Common myeloid progenitor, CD34-positive (primary cell): ENCODE measurements around the gene LY9.

ENCODE experiments used
- CTCF ChIA-PET: fragments of 350-600 bp; sonication (Branson Sonifier 250); formaldehyde crosslinking; loops from one replicate; lab custom pipeline; 2021; ENCODE audit warnings: antibody characterized with exemption; lab: Charles Lee
- POLR2A ChIA-PET: fragments of 350-600 bp; sonication (Branson Sonifier 250); formaldehyde crosslinking; loops from one replicate; lab custom pipeline; 2021; ENCODE audit warnings: antibody characterized with exemption; lab: Charles Lee
- DNase-seq, 3 donors: peaks; one replicate each; pipeline versions ENCODE4 v3.0.0 to v3.0.0-alpha.2; 2013
- H3K27ac ChIP-seq, 2 experiments: 1 replicate in 1 of 2; 2 replicates in 1 of 2; pipeline ENCODE4 v1.7.0; 2013; ENCODE audit warnings: inconsistent platforms in 2 of 2, low read length in 2 of 2, mild to moderate bottlenecking in 2 of 2, low read depth in 1 of 2, moderate library complexity in 1 of 2; ENCODE audit not compliant: severe bottlenecking in 2 of 2, insufficient read depth in 1 of 2, poor library complexity in 1 of 2
- H3K27me3 ChIP-seq, 5 experiments: replicated peaks in 2 of 5; 1 replicate in 3 of 5; 2 replicates in 2 of 5; pipeline versions ENCODE4 v1.6.1 to v1.7.0; 2013; ENCODE audit warnings: low read length in 4 of 5, mild to moderate bottlenecking in 2 of 5, moderate library complexity in 2 of 5, inconsistent platforms in 1 of 5; ENCODE audit not compliant: insufficient read depth in 5 of 5, control insufficient read depth in 4 of 5
- H3K36me3 ChIP-seq, 4 experiments: 1 replicate in 2 of 4; 2 replicates in 2 of 4; pipeline versions ENCODE4 v1.6.1 to v1.7.0; 2013; ENCODE audit warnings: low read length in 3 of 4, control low read depth in 1 of 4, mild to moderate bottlenecking in 1 of 4; ENCODE audit not compliant: control insufficient read depth in 4 of 4, insufficient read depth in 4 of 4
- H3K4me1 ChIP-seq, 4 experiments: 1 replicate in 3 of 4; 2 replicates in 1 of 4; pipeline versions ENCODE4 v1.6.1 to v1.7.1; 2013; ENCODE audit warnings: low read length in 3 of 4, mild to moderate bottlenecking in 3 of 4, control low read depth in 1 of 4, inconsistent platforms in 1 of 4, moderate library complexity in 1 of 4; ENCODE audit not compliant: control insufficient read depth in 4 of 4, insufficient read depth in 4 of 4; ENCODE audit errors: control extremely low read depth in 1 of 4
- H3K4me3 ChIP-seq, 7 experiments: 1 replicate in 4 of 7; 2 replicates in 3 of 7; pipeline versions ENCODE4 v1.5.1 to v1.7.0; 2013; ENCODE audit warnings: mild to moderate bottlenecking in 7 of 7, low read length in 6 of 7, moderate library complexity in 6 of 7, inconsistent platforms in 2 of 7, low read depth in 2 of 7, control low read depth in 1 of 7; ENCODE audit not compliant: insufficient read depth in 4 of 7, control insufficient read depth in 1 of 7; ENCODE audit errors: extremely low read depth in 1 of 7
- H3K9me3 ChIP-seq, 5 experiments: 1 replicate in 4 of 5; 2 replicates in 1 of 5; pipeline versions ENCODE4 v1.6.1 to v1.7.1; 2013; ENCODE audit warnings: low read length in 4 of 5, mild to moderate bottlenecking in 2 of 5, inconsistent platforms in 1 of 5, low read depth in 1 of 5, moderate library complexity in 1 of 5; ENCODE audit not compliant: control insufficient read depth in 4 of 5, insufficient read depth in 2 of 5; ENCODE audit errors: control extremely low read depth in 1 of 5
- WGBS: methylation state at CpG from one replicate; pipeline ENCODE4 v1.1.5; 2013; ENCODE audit not compliant: insufficient coverage; 5-methylcytosine and 5-hydroxymethylcytosine counted together

The LY9 gene

DNA sequence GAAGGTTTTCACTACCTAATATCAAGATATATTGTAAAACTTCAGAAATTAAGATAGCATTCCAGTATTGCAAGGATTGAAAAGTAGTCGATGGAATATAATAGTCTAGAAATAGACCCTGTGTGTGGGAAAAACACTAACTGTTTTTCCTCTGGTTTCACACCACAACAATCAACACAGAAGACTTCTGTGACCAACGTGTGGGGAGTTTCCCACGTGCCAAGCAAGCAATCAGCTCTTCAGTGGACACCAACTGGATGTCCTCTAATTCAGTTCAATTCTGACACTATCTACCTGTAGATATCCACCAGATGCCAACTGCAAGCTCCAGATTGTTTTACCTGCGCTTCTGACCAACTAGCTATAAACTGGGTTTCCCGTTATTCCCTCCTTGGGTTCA is 54.6 kb downstream of the LY9 start:
- DNase-seq = peak in 1 of 3 donors; percentile 42
- ChIA-PET CTCF (interaction anchor here (1.7 to 21.5 kb wide), 4 partner anchors 5 to 104 kb away, joined by 7 to 385 read pairs (median 200); partner anchors contain the start of genes CD244 and ITLN2), POLR2A (interaction anchor here (1.8 kb wide), 1 partner anchor 12 kb away, joined by 7 read pairs; the partner anchor contains the start of gene CD244)
- Histone ChIP-seq H3K4me3 (no peak overlapping the region), H3K27ac (peak overlapping the region in 1 of 2 experiments; percentile 20), H3K4me1 (peaks cover 10 to 42% (median 20%) of the 10 kb centered on the region in 4 experiments), H3K27me3 (no peaks in the 10 kb centered on the region), H3K36me3 (peaks cover 4 to 28% (median 19%) of the 10 kb centered on the region in 4 experiments), H3K9me3 (peaks cover 0 to 2% (median 0%) of the 10 kb centered on the region in 5 experiments)
- 74% methylated on average over 2 of the region's 5 CpGs for WGBS

DNA sequence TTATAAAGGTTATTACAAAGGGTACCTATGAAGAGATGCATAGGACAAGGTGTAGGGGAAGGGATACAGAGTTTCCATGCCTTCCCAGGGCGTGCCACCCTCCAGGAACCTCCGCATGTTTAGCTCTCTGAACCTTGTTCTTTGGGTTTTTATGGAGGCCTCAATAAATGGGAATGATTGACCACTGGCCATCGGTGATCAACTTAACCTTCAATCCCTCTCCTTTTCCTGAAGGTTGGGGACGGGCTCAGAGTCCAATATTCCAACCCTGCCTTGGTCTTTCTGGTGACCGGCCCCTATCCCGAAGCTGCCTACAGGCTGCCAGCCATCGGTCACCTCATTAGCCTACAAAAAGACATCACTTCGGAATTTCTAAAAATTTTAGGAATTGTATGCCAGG is 55.0 kb downstream of the LY9 start:
- WGBS = 97% methylated on average over 4 of the region's 8 CpGs
- no peak overlapping the region for H3K4me3 ChIP-seq
- peaks cover 0 to 2% (median 0%) of the 10 kb centered on the region in 5 experiments for H3K9me3 ChIP-seq
- peaks cover 10 to 44% (median 24%) of the 10 kb centered on the region in 4 experiments for H3K4me1 ChIP-seq
- ChIA-PET POLR2A (interaction anchor here (1.8 kb wide), 1 partner anchor 11 kb away, joined by 7 read pairs; the partner anchor contains the start of gene CD244), CTCF (interaction anchor here (1.7 to 21.5 kb wide), 4 partner anchors 5 to 103 kb away, joined by 7 to 385 read pairs (median 200); partner anchors contain the start of genes CD244 and ITLN2)
- H3K27ac ChIP-seq = no peak overlapping the region
- peaks cover 2 to 28% (median 19%) of the 10 kb centered on the region in 4 experiments for H3K36me3 ChIP-seq
- no peak for DNase-seq
- H3K27me3 ChIP-seq = no peaks in the 10 kb centered on the region

DNA sequence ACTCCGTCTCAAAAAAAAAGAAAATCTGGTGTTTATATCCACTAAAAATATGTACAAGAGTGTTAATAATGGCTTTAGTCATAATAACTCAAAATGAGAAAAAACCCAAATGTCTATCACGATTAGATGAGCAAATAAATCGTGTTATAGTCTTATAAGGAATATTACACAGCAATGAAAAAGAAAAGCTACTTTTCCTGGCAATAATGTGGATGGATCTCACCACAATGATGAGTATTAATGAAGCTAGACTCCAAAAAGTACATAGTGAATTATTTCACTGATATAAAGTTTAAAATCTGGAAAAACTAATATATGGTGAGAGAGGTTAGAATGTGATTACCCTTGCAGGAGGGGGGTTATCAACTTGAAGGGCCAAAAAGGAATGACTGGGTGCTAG is 57.0 kb downstream of the LY9 start:
- DNase-seq = no peak
- whole genome bisulfite sequencing = no CpG with 5 or more reads among the region's 3 CpGs
- POLR2A ChIA-PET = interaction anchor here (1.2 kb wide), 1 partner anchor 10 kb away, joined by 5 read pairs; the partner anchor contains the start of gene CD244
- Histone ChIP-seq H3K27me3 (no peaks in the 10 kb centered on the region), H3K36me3 (peaks cover 2 to 28% (median 16%) of the 10 kb centered on the region in 4 experiments), H3K4me3 (no peak overlapping the region), H3K27ac (no peak overlapping the region), H3K4me1 (peaks cover 21 to 58% (median 39%) of the 10 kb centered on the region in 4 experiments), H3K9me3 (no peaks in the 10 kb centered on the region)
- CTCF ChIA-PET = interaction anchor here (1.0 to 21.5 kb wide), 3 partner anchors 3 to 24 kb away, joined by 3 to 385 read pairs (median 385); partner anchors contain the start of gene CD244

DNA sequence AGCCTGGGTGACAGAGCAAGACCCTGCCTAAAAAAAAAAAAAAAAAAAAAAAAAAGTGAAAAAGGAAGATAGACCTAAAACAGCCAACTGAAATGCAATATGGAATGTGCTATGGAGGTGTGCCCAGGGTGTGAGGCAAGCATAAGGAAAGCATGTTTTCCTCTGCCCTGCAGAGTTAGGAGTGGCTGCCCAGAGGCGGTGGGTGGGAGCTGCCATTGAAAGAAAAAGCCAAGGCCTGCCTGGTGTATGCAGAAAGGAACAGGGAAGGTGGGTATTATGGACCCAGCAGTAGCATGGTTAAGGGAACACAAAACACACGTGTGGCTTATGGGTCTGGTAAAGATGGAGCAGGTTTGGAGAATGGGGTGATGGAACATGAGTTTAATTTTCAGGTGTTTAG is 57.8 kb downstream of the LY9 start:
- Histone ChIP-seq H3K4me3 (no peak overlapping the region), H3K4me1 (peaks cover 21 to 63% (median 46%) of the 10 kb centered on the region in 4 experiments), H3K27ac (peak overlapping the region in 1 of 2 experiments; percentile 44), H3K27me3 (no peaks in the 10 kb centered on the region), H3K36me3 (peaks cover 0 to 21% (median 12%) of the 10 kb centered on the region in 4 experiments), H3K9me3 (no peaks in the 10 kb centered on the region)
- WGBS = 100% methylated on average over 2 of the region's 2 CpGs
- no peak for DNase-seq
- POLR2A ChIA-PET = interaction anchor here (1.2 kb wide), 1 partner anchor 9 kb away, joined by 5 read pairs; the partner anchor contains the start of gene CD244
- CTCF ChIA-PET = interaction anchor here (1.0 to 21.5 kb wide), 3 partner anchors 2 to 23 kb away, joined by 3 to 385 read pairs (median 385); partner anchors contain the start of gene CD244

DNA sequence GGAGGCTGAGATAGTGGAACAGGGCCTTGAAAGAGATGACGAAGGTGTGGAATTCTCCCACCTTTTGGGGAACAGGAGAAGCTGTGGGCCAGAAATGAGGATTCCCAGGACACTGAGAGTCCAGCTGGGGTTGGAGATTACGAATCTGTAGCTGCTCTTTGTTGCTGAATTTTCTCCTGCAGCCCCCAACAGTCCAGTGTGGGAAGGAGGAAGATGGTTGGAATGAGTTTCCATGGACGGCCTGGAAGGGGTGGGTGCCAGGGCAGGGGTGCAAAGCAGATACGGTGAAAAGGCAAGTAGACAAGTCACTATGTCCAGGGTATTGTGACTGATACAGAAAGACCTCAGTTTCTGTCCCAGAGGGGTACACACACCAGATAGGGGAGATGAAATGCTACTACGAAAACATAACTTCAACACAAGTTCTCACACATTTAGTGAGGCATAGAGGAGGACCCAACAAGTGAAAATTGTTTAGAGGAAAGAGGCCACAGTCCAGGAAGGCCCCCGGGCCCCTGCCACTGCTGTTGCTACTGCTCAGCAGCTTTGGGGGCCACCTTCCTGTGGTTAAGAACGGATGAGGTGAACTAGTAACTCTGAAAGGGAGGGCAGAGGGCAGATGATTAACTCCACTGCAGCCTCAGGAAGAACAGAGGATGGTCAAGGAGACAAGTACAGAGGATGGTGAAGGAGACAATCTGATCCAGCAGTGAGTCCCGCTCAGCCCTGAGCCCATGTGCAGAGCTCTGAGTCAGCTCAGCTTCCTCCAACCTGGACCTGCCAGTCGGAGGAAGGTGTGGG is 59.4 kb downstream of the LY9 start:
- Histone ChIP-seq H3K27ac (peak overlapping the region; percentile 26 to 79), H3K4me3 (peak overlapping the region in 5 of 7 experiments; percentile 13 to 52 (median 27)), H3K27me3 (no peaks in the 10 kb centered on the region), H3K9me3 (no peaks in the 10 kb centered on the region), H3K36me3 (peaks cover 0 to 19% (median 9%) of the 10 kb centered on the region in 4 experiments), H3K4me1 (peaks cover 25 to 78% (median 62%) of the 10 kb centered on the region in 4 experiments)
- 19% methylated on average over 9 of the region's 9 CpGs for WGBS
- ChIA-PET POLR2A (interaction anchor here (1.0 to 1.6 kb wide), 3 partner anchors 9 to 18 kb away, joined by 3 to 7 read pairs (median 5); no protein-coding TSS in a partner anchor), CTCF (interaction anchor here (0.8 to 21.5 kb wide), 7 partner anchors 8 to 149 kb away, joined by 3 to 385 read pairs (median 3); no protein-coding TSS in a partner anchor)
- DNase-seq = peak; percentile 21 to 87 (median 77)

DNA sequence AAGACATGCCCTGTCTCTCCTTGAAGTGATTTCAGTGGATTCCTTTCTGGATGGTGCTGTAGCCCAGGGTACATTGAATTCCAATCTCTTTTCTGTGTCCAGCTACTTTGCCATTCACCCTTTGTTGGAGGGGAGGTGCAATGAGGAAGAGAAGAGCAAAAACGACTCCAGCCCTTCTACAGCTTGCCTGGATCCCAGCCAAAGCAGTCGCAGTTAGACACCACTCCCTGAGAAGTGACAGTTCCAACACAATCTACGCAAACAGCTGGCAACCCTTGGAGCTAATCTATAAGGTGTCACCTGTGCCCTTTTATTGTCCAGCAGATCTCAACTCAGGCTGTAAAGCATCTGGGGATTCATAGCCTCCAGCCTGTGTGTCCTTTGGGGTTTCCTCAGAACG is 62.1 kb downstream of the LY9 start:
- peak; percentile 66 to 95 (median 94) for DNase-seq
- CTCF ChIA-PET = interaction anchor here (0.7 to 21.5 kb wide), 4 partner anchors 15 to 93 kb away, joined by 3 to 385 read pairs (median 4); no protein-coding TSS in a partner anchor
- 6% methylated on average over 3 of the region's 4 CpGs for WGBS
- H3K36me3 ChIP-seq = peaks cover 0 to 18% (median 9%) of the 10 kb centered on the region in 4 experiments
- H3K9me3 ChIP-seq = no peaks in the 10 kb centered on the region
- no peaks in the 10 kb centered on the region for H3K27me3 ChIP-seq
- peak overlapping the region in 2 of 7 experiments; percentile 12 to 22 for H3K4me3 ChIP-seq
- peak overlapping the region; percentile 16 to 36 for H3K27ac ChIP-seq
- POLR2A ChIA-PET = no interaction called here
- H3K4me1 ChIP-seq = peaks cover 38 to 98% (median 85%) of the 10 kb centered on the region in 4 experiments
